HG03066 (cell line): ENCODE data around the gene LLPH.

Experiments used
- ATAC-seq: cut with Tn5 transposase; IDR thresholded peaks from one replicate; pipeline ENCODE4 v1.9.1; 2021; ENCODE audit warnings: low read depth; ENCODE audit not compliant: unreplicated experiment

The LLPH gene

GRCh38 chr12:66103016-66103913, 27.3 kb downstream of the LLPH start:
- no peak for ATAC-seq

DNA sequence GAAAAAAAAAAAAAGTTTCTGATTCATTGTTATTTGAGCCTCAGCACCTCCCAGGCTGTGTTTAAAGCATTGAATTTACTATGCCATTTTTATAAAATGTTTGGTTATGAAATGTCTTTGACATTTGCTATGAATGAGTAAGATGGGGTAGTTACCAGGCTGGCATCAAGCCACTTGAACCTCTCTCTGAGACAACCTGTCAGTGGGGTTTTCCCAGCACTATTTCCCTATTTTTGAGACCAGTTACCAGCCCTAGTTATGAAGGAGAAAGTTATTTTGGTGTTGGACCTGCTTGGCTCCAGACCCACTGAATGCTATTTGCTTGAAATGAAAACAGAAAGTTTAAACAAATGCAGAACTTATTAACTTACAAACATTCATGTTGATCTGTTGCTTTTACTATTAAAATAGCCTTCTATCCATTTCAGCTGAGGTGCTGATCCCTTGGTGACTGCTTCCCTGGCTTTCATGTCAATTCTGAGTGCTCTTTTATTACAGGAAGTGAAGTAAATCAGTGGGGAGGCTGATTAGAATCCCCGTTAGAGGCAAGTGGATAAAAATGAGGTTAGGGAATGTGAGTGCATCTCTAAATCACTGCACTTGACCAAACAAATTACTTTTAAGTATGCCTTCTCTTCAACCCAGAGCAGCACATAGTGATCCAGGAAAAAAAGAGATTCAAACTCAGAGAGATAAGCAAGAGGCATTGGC, 37.8 kb downstream of the LLPH start:
- ATAC-seq = no peak

DNA sequence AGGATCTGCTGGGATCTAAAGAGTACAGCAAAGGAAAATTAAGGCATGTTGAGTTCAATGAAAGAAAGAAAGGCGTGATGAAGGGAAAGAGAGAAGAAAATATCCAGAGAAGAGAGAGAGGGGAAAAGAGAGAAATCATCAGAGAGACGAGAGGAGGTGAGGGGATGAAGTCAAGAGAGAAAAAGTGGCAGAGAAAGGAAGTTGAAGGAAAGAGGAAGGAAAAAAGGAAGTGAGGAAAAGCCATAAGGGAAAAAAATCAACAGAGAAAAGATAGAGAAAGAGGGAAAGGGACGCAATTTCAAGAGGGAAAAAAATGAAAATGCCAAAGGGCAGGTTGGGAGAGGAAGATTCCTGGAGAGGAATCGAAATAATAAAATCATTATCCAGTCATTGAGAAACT, 40.4 kb downstream of the LLPH start:
- ATAC-seq = no peak

GRCh38 chr12:66087365-66087943, 43.1 kb downstream of the LLPH start:
- ATAC-seq = peak; percentile 65

- ATAC-seq = no peak
These were observed 44.6 kb downstream of the LLPH start for GRCh38 chr12:66085998-66086397.

DNA sequence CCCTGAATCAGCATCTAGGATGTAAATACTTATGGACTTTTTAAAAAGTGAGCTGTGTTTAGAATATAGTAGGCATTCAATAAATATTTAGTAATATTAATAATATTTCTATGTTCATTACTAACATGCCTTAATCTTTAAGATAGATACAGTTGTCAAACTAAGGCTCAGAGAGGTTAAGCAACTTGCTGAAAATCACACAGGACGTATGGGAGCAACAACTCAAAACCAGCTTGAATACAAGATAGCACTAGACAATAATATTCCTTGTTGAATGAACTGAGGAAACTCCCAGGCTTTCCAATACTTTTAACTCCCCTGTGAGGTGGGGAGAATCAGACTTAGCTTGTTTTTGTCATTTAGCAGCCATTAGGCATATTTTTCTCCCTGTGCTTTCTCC, 45.3 kb downstream of the LLPH start:
- no peak for ATAC-seq

- no peak for ATAC-seq
These were observed 46.8 kb downstream of the LLPH start for GRCh38 chr12:66083766-66084165.

- no peak for ATAC-seq
These were observed 47.8 kb downstream of the LLPH start for GRCh38 chr12:66082744-66083143.

- ATAC-seq = no peak
These were observed 49.8 kb downstream of the LLPH start for GRCh38 chr12:66080791-66081190.

- no peak for ATAC-seq
These were observed 53.0 kb downstream of the LLPH start for GRCh38 chr12:66077542-66077941.

DNA sequence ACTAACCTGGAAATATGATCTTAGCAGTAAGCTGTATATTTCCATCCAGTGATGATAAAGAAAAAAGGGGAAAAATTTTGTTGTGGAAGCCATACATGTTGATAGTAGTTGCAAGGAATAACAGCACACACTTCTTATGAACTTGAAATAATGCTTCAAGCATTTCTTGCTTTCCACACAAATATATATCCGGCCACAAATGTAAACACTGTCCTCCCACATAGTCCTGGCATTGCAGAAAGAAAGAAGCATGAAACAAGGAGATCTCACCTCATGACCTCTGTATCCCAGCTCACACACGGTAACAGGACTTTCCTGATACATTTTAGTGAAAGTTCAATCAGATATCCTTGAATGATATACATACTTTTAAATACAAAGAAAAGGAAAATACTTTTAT, 56.0 kb downstream of the LLPH start:
- ATAC-seq = no peak

DNA sequence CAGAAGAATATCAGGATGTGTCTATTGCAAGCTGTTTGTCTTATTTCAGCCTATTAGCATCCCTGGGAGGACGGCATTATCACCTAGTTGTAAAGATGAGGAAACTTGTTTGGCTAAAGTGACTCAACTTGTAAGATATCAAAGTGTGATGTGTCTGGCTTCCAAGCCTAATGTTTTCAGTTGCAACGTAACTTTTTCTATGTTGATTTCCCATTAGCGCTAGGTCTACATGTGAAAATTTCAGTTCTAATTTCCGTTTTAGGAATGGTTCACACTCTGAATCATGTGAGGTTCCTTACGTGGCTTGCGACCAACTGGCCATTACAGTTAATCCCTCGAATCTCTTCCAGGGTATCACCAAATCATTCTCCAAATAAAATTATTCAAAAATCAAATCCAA, 58.0 kb downstream of the LLPH start:
- peak; percentile 62 for ATAC-seq

DNA sequence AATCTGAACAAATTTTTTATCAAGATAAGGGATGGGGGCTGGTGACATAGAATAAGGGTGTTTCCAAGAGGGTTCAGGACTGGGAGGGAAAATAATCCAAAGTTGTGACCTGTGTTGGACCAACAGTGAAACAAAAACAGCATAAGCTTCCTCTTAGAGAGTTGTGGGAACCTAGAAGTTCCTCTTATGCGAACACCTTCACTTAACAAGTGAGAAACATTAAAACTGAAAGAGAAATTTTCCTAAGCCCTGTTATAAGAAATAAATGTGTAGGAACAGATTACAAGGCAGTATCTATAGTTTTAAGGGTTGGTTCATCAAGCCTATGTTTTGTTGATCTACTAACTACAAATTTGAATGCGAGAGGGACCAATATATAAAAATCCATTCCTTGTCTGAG, 58.4 kb downstream of the LLPH start:
- ATAC-seq = peak; percentile 67

DNA sequence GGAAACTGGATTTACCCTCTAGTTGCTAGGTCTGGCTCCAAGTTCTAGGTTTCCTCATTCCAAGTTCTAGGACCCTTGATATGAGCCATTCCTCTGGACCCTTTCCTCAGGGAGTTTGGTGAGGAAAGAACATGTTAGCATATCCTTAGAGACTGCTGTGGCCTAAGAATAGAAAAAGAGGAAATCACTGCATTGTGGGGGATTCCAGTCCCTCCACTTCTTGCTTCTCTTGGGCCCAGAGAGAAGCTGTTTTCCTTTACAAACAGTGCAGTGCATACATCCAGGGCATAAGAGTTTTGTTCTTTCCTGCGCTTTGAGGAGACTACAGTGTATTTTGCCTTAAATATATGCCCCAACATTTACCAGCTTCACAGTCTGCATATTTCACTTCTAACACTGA, 59.0 kb downstream of the LLPH start:
- ATAC-seq = no peak

- no peak for ATAC-seq
These were observed 60.0 kb downstream of the LLPH start for GRCh38 chr12:66070378-66071120.

DNA sequence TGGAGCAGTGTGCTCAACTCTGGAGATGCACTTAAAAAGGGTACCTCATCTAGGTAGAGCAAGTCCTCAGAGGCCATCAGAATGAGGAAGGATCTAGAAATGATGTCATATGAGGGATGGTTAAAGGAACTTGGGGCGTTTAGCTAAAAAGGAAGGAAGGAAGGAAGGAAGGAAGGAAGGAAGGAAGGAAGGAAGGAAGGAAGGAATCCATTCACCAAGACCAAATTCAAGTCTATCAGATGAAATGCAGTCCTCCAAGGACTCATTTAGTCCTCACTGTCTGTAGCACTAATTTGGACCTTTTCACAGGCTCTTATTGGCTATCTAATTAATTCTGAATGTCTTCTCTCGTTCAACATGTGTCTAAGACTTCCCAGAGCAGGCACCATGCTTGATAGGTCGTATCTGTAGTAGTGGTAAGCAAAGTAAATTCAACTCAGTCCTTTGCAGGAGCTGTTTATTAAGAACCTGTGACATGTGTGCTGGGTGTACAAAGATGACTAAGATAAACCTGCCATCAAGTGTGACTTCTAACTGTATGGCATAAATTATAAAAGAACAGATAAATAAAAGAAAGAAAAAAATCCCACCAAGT, 63.5 kb downstream of the LLPH start:
- no peak for ATAC-seq
